Raji (cell line): ENCODE results near the gene NBAS.

ENCODE experiments used
- POLR2A ChIP-seq: IDR thresholded peaks from 2 replicates; pipeline ENCODE4 v1.6.1; 2011; ENCODE audit warnings: low read depth, low read length, control low read depth; ENCODE audit not compliant: insufficient read depth

Gene NBAS

DNA sequence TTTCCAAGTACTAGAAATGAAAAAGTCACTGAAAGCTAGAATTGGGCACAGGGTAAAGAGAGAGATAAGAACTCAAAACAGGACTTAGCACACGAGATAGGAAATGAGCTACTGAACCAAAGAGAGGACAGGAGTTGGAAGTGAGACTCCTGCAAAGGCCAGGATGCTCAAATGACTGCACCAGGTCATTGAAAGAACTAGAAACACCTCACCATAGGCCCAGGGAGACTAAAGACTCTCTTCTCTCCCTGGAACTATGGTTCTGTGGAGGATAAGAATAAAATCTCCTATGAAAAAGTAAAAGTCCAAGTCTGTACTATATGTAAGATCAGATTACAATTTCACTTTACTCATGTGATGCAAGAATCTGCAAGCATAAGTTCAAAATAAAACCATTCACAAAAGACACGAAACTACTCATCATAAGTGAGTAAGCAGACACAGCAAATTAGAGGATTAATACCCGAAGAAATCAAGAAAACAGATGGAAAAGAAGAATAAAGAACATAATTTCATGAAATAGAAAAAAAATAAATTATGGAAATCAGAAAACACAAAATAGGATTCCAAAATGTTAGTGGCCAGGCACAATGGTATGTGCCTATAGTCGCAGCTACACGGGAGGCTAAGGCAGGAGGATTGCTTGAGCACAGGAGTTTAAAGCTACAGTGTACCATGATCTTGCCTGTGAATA is 6.5 kb downstream of the NBAS start:
- no peak for TF ChIP-seq POLR2A

DNA sequence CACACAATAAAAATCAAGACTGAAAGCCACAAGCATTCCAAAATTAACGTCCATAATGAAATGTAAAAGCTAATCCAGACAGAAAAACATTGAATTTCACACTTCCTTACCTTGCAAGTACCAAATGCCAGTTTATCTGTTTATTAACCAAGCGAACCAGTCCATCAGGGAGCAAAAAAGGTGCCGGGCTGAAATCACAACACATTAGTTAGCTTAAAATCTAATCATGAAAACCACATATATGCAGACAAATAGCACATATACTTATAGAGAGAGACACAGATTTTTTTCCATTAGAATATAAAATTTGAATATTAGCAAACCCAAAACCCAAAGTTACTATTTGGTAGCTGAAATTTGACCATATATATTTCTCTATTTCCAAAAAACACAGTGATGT is 7.2 kb downstream of the NBAS start:
- no peak for TF ChIP-seq POLR2A

DNA sequence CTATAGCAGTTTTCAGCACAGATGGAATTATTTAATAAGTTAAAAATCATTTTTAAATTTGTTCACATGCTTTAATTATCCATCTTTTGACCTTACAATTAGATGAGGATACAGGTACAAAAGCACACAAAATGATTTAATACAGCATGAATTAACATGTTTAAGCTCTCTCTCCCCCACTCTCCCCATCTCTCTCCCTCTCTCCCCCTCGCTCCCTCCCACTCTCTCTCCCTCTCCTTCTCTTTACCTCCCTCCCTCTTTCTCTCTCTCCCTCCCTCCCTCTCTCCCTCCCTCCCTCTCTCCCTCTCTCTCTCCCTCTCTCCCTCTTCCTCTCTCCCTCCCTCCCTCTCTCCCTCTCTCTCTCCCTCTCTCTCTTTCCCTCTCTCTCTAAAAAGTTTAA is 7.6 kb downstream of the NBAS start:
- TF ChIP-seq POLR2A, result no peak

DNA sequence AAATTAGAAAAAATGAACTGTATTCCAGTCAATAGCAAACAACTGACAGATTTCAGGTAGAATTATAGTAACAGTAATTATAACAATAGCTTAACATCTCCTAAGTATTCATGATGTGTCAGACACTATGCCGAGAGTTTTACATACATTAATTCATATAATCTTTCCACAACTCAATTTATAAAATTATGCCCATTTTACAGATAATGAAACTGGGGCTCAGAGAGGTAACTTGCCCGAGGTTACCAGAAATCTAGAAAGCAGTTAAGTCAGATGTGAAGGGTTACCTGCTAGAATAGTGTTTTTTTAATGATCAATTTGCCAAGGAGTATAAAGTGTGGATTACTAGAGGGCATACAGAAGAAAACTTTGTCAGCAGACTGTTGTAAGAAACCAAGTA is 12.2 kb downstream of the NBAS start:
- TF ChIP-seq POLR2A, result no peak

DNA sequence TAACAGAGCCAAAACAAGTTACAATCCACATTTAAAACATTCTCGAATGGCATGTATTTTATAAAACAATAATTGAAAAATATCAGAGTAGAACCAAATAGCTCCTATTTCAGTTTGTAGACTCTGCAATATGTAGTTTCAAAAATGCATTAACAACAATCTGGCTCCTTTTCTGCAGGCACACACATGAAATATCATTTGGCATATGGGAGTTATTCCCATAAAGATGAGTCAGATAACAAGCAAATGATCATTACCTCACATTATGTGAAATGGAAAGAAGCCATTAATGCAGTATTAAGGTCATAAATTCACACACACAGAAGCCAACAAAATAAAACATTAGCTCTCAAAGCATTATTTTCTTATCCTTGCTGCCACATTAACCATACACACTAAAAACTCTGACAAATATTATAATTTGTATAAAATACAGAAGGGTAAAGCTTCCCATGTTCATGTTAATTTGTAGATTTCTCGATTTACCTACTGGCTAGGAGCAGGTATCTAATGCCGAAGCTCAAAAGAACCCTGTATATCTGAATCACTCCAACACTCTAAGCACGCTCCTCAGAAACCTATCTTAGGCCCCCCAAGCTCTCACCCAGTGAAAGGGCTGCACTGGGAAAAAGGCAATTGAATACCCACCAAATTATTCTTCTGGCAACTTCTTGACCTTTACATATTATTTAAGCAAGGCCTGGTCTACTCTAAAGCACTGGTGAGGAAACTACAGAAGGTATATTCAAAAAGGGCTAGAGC is 13.8 kb downstream of the NBAS start:
- no peak for TF ChIP-seq POLR2A

DNA sequence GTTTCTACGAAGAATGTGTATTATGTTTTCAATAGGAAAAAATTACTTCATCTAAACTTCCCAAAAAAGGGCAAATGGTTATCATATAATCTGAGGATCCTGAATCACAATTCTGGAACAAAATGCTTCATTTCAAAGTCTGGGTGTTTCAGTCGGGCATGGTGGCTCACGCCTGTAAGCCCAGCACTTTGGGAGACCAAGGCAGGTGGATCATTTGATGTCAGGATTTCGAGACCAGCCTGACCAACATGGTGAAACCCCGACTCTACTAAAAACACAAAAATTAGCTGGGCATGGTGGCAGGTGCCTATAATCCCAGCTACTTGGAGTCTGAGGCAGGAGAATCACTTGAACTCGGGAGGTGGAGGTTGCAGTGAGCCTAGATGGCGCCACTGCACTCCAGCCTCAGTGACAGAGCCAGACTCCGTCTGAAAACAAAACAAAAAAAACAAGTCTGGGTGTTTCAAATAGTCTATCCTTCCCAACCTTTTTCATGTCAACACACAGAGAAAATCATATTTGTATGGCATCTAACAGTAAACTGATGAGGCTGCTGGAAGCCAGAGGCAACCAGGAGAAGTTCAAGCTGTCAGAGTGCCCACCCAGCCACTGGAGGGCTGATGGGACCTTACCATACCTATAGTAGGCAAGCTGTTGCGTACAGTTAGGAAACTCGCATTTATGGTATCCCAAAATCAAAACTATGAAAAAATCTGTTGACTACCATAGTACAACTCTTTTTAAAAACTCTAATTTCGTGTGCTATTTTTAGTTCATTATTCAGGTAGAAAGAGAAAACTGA is 14.6 kb downstream of the NBAS start:
- no peak for TF ChIP-seq POLR2A

DNA sequence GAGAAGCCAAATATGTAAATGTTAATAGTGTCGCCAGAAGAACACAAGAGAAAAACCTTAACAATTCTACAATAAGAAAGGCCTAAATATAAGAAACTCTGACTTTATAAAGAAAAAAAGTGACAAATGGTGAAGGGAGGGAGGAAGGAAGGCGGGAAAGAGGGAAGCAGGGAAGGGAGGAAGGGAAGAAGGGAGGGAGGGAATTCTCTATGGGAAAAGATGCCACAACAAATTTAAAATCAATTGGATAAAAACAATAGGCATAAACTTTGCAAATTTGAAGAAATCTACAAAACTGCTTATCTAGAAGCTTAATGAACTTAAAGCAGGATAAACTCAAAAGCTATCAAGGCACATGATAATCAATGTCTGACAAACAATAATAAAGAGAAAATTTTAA is 16.9 kb downstream of the NBAS start:
- no peak for TF ChIP-seq POLR2A

DNA sequence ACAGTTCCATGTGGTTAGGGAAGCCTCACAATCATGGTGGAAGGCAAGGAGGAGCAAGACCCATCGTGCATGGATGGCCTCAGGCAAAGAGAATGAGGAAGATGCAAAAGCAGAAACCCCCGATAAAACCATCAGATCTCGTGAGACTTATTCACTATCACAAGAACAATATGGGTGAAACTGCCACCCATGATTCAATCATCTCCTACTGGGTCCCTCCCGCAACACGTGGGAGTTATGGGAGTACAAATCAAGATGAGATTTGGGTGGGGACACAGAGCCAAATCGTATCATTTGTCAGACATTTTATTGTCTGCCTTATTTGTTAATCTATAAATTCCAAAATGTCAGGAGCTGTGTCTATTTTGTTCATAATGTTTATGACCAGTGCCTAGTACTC is 17.6 kb downstream of the NBAS start:
- no peak for TF ChIP-seq POLR2A

DNA sequence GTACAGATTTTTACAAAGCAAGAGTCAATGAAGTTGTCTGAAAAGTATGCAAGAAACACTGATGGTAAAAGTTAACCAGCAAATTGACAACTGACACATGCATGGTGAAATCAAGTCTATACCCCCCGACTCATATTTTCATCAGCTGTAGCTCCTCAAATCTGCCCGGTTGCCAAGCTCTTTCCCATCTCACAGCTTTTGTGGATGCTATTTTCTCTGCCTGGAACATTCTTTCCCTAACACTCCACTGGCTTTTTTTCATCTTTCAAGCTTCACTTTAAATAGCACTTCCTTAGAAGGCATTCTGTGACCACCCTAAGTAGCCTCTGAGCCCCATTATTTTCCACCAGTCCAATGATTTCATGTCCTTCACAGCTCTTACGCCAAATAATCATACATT is 18.1 kb downstream of the NBAS start:
- no peak for TF ChIP-seq POLR2A

DNA sequence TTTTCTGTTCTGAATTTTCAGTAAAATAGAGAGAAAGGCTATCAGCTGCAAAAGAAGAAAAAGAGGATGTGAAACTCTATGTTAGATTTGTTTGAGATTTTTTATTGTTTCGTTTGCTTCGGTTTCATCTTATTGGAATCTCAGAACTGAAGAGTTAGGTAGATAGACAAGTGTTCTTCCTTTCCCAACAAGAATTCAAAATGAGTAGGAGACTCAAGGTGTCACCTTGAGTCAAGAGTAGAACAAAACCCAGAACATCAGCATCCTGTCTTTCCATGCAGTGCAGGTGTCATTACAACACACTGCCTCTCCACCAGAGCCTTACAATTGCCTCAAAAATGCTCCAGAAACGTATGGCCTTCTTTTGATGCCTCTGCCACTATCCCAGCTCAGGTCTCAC is 21.1 kb downstream of the NBAS start:
- no peak for TF ChIP-seq POLR2A

DNA sequence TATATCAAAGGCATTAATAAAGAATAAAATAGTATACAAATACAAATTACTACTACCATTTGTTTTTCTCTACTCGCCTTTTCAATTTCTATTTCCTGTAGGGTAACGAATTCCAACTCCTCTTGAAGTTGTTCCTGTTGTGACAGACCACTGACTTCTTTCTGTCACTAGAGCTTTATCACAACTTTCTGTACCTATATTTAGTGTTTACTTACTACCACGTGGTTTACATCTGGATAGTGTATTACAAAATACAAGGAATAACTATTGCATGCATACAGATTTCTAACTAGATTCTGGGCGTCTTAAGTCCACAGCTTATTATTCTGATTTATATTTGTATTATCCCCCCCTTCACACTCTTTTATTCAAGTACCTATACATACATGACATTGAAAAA is 22.3 kb downstream of the NBAS start:
- no peak for TF ChIP-seq POLR2A

DNA sequence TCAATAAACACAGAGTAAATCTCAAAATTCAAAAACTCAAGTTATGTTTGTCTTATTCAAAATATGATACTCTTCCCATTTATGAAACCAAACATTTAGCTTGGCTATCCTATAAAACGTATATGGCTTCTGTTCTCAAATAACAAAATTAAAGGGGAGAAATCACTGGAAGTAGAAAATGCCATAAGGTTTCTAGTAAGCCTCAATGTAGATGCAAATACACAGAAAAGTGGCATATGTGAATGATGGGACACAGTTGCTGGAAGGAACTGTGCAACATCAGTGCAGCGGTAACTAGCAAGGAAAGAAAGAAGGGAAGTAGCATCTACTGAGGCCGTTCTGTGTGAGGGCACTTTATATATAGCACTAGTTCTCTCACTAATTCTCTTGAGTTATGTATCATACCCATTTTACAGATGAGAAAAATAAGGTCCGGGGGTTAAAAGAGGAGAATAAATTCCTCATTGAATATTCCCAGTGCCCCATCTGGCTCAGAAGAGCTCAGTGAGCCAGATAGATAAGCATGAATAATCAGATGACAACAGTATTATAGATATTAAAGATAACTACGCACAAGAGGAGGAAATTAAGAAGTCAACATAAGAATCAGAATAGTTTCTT is 27.2 kb downstream of the NBAS start:
- no peak for TF ChIP-seq POLR2A

DNA sequence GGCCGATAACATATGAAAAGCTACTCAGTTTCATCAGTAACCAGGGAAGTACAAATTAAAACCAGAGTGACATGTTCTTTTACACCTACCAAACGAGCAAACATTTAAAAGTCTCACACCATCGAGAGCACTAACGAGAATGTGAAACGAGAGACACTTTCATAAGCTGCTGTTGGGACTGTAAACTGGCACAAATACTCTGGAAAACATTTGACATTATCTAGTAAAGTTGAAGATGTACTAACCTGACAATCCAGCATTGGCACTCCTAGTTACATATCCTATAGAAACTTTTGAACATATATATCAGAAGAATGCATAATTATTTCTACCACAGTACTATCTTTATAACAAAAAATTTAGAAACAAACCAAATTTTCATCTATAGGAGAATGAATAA is 28.1 kb downstream of the NBAS start:
- TF ChIP-seq POLR2A, result no peak

DNA sequence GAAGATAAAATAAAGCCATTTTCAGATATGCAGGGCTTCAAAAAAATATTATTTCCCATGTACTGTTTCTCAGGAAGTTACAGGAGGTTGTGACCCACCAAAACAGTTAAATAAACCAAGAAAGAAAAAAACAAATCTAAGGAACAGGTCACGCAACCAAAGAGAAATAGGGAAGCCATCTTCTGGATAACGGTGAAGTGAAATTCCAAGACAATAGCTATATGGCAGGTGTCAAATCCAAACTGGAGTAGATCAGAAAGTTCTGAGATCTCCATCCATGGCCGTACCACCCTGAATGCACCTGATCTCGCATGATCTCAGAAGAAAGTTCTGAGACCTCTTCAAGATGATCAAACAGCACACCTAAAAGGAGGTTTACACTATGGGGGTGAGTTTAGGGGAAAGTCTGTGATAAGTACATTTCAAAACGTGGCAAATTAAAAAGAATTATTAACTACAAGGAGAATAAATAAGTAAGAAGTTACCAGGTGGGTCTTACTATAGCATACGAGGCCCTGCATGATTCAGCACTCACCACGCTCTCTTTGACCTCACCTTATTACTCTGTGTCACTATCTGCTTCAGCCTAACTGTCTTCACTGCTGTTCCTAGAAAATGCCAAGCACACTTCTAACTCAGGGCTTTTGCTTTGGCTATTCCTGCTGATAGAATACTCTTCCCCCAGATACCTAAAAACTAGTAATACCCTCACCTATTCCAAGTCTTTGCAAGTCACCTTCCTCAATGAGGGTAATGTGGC is 29.9 kb downstream of the NBAS start:
- TF ChIP-seq POLR2A, result no peak
